K562 (cell line): Measurements from ENCODE around the gene C1orf116. TPM values are rescaled to one million over a fixed set of nuclear protein-coding genes. Genes with fewer than 3 reads are reported as not detected.

ENCODE experiments used
- ATF4 ChIP-seq: fragments of 450-650 bp; formaldehyde crosslinking; IDR thresholded peaks from 2 replicates; pipeline ENCODE4 v1.4.0; 2022; ENCODE audit warnings: mild to moderate bottlenecking, moderate library complexity
- HMGN3 ChIP-seq: IDR thresholded peaks from 2 replicates; pipeline ENCODE4 v1.6.1; 2011; ENCODE audit warnings: borderline replicate concordance, low read depth, mild to moderate bottlenecking, mixed read lengths, low read length; ENCODE audit not compliant: insufficient read length; ENCODE audit errors: extremely low read depth
- MGA ChIP-seq: fragments of 450-650 bp; IDR thresholded peaks from 2 replicates; pipeline ENCODE4 v1.6.1; 2016; ENCODE audit warnings: mild to moderate bottlenecking, moderate library complexity
- polyA plus RNA-seq, 8 experiments: library from polyadenylated mRNA; depleted of rRNA in 4 of 8; stranded (reverse) in 5 of 8; unstranded in 3 of 8; fragments of >200 nt; fragmentation: Nextera tagmentation in 2 of 8; fragmentation: Illumina TruSeq in 1 of 8; extraction: Ambion mirVana in 2 of 8; extraction: Trizol in 1 of 8; gene quantifications; 2 replicates each; pipeline versions ENCODE4 v1.2.1 to v1.2.3, GENCODE V29; 2011 to 2014; ENCODE audit warnings: inconsistent platforms in 1 of 8, missing spikeins in 1 of 8
- total RNA-seq, 7 experiments: library from RNA; depleted of rRNA in 6 of 7; stranded (reverse); fragments of >200 nt in 6 of 7; fragmentation: Illumina TruSeq in 2 of 7; extraction: Trizol in 2 of 7; gene quantifications; 2 replicates each; pipeline versions ENCODE4 v1.2.1 to v1.2.3, GENCODE V29; 2011 to 2021; ENCODE audit warnings: low replicate concordance in 1 of 7
- TF ChIP-seq, protein P1 (sequence below): fragments of 250-450 bp; sonication (Bioruptor Pico); IDR thresholded peaks from 2 replicates; pipeline ENCODE4 v1.6.1; 2021; ENCODE audit warnings: mild to moderate bottlenecking

Gene C1orf116
- total and polyA plus RNA-seq, 9 of the 15 experiments (the other 6 are each of a cell fraction or from before 2014, with no cell fraction given): 0.62 to 3.0 (median 0.95) TPM

DNA sequence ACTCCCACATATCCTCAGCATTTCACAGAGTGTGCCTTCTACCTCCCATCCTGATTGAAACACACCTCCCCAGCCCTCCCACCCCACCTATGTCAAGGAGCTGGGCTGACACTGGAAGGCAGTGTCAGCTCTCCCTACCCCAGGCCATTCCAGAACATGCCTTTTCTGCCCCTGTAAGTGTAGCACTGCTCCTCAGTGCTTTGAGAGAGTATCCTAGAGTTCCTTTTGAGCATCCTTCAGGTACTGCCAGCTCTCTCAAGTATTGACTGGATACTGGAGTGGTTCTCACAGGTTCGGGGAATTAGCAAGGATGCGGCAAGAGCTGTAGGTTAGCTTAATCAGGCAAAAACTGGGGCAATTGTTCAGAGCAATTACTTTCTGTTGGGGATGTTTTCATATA is 21.8 kb downstream of the C1orf116 start (continued):
- TF ChIP-seq MGA: no peak
- no peak for TF ChIP-seq HMGN3
- no peak for TF ChIP-seq ATF4 (CRISPR knock-in tag)
- TF ChIP-seq, protein P1, sequence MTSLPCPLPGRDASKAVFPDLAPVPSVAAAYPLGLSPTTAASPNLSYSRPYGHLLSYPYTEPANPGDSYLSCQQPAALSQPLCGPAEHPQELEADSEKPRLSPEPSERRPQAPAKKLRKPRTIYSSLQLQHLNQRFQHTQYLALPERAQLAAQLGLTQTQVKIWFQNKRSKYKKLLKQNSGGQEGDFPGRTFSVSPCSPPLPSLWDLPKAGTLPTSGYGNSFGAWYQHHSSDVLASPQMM (CRISPR knock-in tag): no peak
